Smooth muscle cell of the brain vasculature (primary cell): ENCODE results near the gene TSSK6.
"Not testable (repeated sequence)": the region's sequence is repeated elsewhere in the genome, so short reads cannot be mapped to it uniquely, and the experiment has no call there.

Experiments used
- DNase-seq: peaks from one replicate; pipeline ENCODE4 v3.0.0-alpha.2; 2012; ENCODE audit warnings: low read depth, low spot score

The TSSK6 gene

DNA sequence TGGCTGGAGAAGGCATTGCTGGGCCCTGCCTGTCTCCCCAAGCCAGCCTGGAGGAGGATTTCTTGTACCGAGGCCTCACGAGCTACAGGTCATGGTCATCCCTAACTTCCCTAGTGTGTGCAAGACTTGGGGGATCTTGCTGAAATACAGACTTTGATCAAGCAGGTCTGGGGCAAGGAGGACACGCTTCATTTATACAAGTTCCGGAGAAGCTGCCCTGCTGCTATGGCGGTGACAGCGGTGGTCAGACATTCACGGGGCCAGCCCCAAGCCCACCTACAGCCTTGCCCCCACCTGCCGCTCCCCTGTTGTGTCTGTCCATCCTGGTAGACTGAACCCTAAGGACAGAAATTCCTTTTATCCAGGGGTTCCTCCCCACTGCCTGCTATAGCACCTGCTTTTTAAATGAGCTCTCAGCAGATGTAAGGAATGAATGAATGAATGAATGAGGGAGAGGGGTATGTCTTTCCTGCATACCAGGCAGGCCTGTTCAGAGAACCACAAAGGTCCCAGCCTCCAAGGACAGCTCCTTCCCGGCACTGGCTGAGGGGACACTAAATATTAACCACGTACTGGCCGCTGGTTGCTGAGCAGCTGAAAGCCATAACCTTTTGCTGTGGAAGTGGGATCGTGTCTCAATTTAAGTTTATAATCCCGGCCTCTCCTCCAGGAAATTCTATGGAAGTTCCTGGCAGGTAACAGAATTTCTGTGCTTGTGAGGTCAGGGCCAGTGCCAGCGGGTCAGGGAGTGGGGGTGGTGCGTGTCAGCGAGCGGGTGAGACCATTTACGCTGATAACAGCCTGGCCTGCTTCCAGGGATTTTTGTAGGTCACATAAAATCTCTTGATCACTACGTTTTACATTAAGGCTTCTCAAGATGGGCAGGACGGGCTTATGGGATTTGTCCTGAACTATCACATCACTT is 27.1 kb downstream of the TSSK6 start:
- no peak for DNase-seq

DNA sequence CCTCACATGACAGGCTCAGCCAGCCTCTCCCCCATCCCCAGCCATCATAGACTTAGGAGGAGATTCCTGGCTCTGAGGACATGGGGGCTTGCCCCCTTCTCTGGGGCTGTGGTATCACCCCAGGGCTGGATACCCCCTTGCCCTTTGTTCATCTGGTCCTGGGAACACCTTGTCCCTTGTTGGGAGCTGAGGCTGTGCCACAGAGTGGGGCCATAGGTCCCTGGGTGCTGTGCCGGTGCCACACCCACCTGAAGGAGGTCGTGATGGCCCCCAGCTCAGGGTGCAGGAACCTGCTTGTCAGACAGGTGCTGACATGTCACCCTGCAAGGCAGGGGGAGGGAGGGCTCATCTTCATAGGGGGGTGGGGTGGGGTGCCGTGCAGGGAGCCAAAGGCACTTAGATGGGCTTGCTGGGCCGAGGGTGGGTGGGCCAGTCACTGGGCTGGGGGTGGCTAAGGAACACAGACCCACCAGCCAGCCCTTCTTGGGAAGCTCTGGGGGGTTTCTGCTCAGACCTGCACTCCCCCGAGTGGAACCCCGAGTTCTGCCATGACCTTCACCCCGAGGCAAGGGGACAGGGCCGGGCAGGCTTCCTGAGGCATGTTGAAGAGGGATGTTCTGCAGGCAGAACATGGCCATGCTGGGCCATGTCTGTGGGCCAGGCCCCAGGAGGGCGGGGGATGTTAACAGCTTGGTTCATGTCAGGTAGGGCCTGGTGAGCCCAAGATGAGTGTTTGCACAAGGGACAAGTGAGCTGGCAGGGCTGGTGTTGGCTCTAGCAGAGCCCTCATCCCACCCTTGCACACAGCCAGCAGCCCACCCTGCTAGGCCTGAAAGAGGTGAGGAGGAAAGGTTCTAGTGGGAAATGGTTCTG is 28.0 kb downstream of the TSSK6 start:
- DNase-seq = no peak

DNA sequence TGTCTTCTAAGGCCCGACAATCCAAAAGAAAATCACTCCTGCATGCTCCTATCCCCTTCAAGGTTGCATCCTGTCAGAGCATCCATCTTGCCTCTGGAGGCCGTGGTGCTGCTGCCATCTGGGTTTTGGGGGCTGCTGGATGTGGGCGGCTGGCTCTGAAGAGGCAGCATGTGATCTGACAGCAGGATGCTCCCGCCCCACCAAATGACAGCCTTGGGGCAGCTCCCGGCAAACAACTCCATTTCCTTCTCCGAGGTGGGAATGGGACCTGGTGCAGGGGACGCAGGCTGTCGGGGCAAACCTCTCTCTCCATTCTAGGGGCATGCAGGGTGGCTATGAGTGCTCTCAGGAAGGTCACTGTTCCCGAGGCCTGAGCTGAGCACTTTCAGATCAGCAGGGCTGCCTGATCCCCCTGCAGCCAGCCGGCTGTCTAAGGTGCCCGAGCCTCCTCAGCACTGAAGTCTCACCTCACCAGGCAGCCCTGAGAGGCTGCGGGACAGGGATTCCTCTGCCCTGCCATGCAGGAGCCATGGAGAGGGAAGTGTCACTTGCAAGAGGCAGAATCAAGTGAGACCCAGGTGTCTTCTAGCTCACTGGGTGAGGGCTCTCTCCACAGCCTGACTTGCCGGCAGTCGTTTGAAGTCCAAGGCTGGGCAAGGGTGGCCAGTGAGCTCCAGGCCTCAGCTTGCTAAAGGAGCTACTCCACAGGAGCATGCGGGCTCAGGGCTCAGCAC is 28.8 kb downstream of the TSSK6 start:
- no peak for DNase-seq

DNA sequence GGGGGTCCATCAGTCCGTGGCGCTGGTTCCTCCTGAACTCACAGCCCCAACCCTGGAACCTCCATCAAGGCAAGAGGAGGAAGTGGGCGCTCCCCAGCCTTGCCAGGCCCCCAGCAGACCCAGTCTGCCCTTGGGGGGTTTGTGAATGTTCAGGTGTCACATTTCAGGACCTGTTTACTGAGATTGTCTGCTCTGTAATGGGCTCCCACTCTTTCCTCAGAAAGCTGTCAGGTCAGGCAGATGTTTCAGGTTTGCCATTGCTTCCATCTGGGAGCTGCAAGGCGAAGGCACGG is 29.4 kb downstream of the TSSK6 start:
- DNase-seq = no peak

DNA sequence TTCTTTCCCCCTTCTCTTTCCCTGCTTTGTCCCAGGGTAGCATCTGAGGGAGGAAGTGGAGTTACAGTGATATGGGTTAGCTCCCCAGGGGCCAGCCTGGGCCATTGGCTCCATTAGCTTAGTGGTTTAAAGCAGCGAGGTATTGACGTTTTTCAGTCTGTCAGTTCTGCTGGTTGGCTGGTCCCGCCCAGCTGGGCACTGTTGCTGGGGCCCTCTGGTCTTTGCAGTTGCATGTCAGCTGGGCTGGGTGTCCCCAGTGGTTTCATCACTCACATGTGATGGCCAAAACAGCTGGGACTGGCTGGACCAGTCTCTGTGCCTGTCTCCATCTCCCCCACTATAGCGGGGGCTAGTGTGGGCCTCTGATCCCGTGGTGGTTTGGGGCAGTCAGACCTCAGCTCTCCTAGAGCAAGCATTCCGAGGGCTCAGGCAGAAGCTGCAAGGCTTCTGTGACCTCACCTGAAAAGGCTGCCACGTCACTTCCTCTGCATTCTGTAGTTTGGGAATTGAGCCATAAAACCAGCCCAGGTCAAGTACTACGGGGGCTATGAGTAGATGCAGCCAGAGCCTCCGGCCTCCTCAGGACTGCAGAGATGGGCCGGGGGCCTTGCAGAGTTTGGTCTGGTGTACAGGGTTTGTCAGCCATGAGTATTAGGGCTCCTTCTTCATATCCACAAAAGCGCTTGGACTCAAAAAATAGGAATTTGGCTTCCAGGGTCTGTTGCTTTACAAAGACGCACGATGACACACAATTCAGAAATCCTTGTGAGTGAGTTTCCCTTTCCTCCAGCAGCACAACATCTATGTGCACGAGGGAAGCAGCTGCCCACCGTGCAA is 30.0 kb downstream of the TSSK6 start:
- DNase-seq = no peak

DNA sequence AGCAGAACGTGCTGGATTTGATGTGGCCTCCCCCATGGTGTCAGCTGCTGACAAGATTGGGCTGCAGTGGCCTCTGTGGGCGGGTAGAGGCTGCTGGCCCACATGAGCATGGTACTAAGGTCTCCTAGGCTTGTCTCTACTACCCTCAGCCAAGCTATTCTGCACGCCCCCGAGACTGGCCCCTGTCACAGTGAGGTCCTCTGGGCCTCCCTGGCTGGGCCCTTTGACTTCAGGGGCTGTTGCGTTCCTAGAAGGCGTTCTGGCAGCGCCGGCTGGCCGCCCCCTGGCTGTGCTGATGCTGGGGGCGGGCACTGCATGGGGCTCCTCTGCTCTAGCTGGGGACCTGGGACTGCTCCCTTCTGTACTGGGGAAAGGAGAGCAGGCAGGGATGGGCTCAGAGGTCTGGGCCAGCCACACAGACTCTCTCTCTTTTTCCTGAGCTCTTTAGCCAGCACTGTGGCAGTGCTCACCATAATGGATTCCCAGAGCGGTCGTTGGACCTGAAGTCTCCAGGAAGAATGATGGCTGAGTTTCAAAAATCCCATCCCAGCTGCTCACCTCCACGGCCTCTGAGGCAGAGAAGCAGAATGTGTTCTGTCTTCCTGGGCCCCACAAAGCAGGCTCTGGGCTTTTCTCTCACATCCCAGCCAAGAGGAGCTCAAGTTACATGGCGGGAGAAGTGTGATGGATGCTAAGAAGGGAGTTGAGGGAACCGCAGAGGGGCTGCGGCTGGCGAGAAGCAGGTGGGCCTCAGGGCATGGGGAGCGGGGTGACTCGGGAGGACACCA is 32.3 kb downstream of the TSSK6 start:
- DNase-seq = no peak

DNA sequence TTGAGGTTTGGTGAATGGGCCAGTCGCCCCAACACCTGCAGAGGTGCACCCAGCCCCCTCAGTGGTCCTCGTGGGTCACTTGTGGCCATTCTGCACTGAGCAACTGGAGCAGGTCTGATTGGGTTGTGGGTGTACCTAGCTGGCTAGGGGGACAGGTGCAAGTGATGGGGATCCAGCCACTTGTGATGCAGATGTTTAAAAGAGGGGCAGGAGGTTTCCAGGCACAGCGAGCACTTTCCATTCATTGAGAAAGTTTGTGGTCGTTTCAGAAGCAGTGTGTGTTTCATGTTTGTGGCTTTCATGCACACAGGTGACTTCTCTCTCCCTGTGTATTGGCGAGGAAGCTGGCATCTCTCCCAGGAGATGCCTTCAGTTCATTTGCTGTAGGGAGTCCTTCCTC is 34.7 kb downstream of the TSSK6 start:
- no peak for DNase-seq

DNA sequence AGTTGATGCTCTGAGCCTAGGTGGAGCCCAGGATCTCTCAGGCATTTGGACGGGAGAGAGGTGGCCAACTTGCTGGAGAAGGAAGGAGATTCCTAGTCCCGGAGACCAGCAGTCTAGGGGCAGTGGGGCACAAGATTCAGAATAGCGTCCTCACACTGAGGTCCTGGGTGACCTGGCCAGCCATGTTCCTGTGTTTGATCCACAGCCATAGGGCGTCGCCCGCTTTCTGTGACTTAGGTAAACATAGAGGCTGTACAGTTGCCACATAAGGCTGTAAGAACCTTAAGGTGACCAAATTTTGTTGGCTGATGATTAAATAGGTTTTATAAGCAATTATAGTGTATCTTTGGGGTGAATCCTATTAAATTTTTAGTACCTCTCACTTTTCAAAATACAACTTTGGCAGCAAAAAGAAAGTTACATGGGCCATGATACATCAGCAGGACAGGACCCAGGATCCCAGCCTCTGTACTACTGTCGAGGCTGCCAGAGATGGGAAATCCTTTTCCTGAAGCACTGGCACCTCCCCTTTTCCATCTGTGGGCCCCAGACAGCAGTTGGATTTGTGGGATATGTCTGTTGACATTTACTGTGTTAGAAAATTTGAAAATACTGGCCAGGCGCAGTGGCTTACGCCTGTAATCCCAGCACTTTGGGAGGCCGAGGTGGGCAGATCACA is 37.5 kb downstream of the TSSK6 start:
- no peak for DNase-seq

DNA sequence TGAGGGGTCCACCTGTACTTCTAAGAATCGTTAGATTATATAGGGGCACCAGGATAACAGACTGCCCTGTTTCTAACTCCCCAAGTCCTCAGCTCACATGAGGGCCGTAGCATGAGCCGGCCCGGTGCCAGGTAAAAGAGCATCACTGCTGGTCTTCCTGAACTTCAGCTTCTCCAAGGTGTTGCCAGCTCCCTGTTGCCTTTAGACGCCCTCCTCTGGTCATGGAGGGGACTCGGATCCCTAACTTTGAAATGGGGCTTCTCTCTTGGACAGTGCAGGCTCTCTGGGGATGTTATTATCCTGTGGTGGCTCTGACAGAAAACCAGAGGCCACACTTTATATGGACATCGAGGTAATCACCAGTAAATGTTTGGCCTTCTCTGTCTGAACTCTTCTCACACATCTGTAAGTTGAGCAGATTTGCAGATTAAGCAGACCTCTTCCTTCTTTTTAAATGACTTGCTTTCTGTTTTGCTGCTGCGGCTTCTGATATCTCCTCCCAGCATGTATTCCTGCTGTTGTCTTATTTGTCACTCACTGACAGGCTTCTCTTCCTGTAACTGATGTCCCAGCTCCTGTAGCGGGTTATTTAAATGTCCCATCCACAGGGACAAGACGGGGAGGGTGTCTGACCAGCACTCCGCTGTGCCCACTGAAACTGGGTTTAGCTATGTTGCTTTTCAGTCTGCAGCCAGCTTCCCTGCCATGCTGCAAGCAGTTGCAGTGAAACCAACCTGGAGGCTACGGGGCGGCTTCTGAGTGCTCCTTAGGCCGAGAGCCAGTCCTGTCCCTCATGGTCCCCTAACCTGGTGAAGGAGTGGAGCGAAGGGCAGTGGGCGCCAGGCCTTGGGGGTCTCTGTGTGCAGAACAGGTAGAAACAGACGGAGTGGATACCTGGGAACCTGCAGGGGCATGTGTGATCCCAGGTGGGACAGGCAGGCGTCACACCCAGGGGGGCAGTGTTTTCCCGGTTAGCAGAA is 39.2 kb downstream of the TSSK6 start:
- no peak for DNase-seq

DNA sequence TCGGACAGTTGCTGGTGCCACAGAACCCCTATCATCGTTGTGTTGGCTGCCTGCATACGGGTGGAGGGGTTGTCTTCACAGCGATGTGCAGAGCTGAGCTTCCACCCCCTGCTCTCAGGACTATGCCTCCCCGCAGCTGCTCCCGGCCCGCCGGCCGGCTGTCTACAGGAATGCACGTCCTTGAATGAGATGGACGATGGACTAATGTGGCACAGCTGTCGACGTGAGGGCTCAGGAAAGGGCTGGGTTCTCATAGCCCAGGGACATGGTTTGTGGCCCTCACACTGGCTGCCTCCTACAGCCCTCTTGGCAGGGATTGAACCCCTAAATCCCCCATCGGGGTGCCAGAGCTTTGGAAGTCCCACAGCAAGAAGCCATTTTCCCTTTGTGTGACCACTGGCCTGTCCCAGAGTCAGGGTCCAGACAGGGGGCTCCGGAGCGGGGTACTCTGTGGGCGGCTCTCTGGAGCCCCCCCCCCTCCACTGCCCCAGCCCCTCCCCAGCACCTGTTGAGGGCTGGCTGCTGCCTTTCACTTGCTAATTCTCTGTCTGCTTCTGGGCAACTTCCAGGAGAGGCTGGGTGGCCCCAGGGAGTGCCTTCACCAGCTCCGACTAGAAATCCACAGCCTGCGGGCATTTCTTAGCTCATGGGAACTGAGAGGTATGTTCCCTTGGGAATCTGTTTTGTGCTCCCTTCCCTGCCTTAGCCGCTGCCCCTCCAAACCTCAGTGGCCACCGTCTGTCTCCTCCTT is 40.2 kb downstream of the TSSK6 start:
- no peak for DNase-seq

DNA sequence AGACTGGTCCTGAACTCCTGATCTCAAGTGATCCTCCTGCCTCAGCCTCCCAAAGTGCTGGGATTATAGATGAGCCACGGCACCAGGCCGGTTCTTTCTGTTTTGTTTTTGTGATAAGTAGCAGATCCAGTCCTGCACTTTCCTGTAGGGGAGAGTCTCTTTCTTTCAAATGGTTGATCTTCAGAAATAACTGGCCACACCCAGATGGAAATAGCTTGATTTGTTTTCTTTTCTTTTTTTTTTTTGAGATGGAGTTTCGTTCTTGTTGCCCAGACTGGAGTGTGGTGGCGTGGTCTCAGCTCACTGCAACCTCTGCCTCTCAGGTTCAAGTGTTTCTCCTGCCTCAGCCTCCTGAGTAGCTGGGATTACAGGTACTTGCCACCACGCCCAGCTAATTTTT is 43.2 kb downstream of the TSSK6 start:
- DNase-seq = not testable (repeated sequence)

DNA sequence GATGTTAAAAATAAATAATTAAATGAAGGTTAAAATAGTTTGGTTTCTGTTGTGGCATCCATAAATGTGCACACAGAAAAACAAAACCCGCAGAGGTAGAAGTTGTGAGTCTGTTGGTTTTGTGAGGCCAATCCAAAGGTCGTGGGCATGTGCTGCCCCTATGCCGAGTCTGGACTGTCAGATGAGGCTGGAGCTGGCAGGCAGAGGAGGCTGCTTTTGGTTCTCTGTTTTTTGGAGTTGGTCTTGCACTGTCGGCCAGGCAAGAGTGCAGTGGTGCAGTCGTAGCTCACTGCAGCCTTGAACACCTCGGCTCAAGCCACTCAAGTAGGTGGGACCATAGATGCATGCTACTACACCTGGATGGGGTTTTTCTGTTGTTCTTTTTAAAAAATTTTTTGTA is 43.7 kb downstream of the TSSK6 start:
- DNase-seq = no peak

DNA sequence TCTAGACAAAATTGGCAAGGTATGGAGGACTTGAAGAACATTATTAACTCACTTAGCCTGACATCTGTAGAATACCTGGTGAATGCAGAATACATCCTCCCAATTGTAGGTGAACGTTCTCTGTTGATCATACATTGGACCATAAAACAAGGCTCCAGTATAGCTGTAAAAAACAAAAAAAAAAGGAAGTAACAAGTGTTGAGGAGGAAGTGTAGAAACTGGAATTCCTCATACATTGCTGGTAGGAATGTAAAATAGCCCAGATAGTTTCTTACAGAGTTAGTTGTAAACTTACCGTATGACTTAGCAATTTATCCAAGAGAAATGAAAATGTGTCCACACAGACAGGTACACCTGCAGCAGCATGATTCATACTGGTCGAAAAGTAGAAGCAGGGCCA is 44.8 kb downstream of the TSSK6 start:
- DNase-seq = no peak

DNA sequence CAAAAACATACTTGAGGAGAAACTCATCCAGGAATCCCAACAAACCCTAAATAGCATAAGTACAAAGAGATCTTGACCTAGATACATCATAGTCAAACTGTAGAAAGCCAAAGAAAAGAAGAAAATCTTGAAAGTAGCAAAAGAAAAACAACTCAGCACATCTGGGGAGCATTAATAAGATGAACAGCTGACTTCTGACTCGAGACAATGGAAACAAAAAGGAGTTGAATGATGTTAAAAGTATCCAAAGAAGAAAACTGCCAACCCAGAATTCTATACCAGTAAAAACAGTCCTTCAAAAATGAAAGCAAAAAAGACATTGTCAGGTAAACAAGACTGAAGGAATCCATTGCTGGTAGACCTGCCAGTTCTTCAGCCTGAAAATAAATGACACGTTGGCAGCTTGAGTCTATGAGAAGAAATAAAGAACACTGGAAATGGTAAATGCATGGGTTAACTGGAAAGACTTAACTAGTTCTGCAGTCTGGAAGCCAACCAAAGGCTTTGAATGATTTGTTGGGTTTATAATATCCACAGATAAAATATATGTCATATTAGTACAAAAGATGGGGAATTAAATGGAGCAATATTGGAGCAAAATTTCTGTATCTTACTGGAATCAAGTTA is 46.8 kb downstream of the TSSK6 start:
- DNase-seq = no peak

DNA sequence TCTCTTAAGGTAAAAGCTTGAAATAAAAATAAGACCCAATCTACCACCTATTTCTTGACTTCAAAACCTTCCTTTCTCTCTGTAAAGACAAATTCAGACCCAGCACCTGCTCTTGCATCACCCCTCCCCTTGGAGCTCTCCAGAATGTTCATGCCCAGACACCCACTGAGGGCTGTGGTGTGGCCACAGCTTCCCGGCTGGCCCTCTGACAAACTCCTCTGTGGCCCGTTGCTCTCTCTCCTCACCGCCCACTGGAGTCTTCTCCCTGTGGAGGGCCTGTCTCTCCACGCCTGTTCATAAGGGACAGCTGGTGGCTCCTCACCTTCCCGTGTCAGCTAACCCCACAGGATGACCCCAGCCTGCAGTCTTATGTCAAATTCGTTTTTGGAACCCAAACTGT is 49.1 kb downstream of the TSSK6 start:
- no peak for DNase-seq

DNA sequence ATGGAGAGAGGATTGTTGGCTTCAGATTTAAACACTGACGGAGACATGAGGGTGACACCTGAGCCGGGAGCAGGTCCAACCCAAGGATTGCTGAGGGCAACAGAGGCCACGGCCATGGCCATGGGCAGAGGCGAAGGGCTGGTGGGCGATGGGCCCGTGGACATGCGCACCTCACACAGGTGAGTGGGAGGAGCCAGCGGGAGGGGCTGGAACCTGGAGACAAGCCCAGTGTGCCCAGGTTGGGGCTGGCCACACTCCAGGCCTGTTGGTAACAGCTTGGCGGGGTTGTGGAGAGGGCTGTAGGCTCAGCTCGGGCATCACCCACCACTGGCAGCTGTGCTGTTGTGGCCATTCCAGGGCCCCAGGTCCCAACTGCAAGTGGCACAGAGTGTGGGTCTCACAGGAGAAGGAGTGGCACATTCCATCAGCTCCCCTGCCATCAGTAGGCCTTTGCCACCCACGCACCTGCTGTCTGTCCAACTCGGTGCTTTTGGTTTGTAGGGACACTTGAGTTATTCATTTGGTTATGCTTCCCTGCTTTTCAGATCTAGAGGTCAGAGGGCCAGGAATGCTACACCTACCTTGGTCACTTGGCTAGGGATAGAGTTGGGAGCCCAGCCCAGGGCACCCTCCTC is 49.8 kb downstream of the TSSK6 start:
- DNase-seq = no peak
